Prostate gland (tissue), 2 donors: ENCODE data around the gene PLIN1. TPM values are rescaled to one million over a fixed set of nuclear protein-coding genes. Genes with fewer than 3 reads are reported as not detected.

Source experiments
- DNase-seq: peaks from one replicate; pipeline ENCODE4 v3.0.0-alpha.2; 2019; ENCODE audit warnings: low spot score
- H3K27ac ChIP-seq, 2 donors: fragments of 200-600 bp; sonication (generic); 2 replicates each; pipeline ENCODE4 v1.5.1; 2017 to 2019
- H3K27me3 ChIP-seq: fragments of 200-600 bp; sonication (generic); replicated peaks from 2 replicates; pipeline ENCODE4 v1.5.1; 2019; ENCODE audit not compliant: insufficient read depth
- H3K36me3 ChIP-seq, 2 donors: fragments of 200-600 bp; sonication (generic); 1 replicate in 1 of 2; 2 replicates in 1 of 2; pipeline versions ENCODE4 v1.5.1 to v1.8.1; 2017 to 2019
- H3K4me1 ChIP-seq: fragments of 200-600 bp; sonication (generic); replicated peaks from 2 replicates; pipeline ENCODE4 v1.5.1; 2019
- H3K4me3 ChIP-seq, 2 donors: fragments of 200-600 bp; sonication (generic); 2 replicates each; pipeline ENCODE4 v1.5.1; 2017 to 2019
- H3K9me3 ChIP-seq: fragments of 200-600 bp; sonication (generic); 2 replicates; pipeline ENCODE4 v1.5.1; 2017
- CTCF ChIP-seq, 4 experiments: fragments of 200-600 bp in 2 of 4; fragments of 450-650 bp in 2 of 4; sonication (generic) in 2 of 4; IDR thresholded peaks; 1 replicate in 3 of 4; 2 replicates in 1 of 4; pipeline ENCODE4 v1.5.1; 2016 to 2019; ENCODE audit warnings: antibody characterized with exemption in 4 of 4, mild to moderate bottlenecking in 2 of 4, moderate library complexity in 2 of 4
- POLR2A ChIP-seq: fragments of 450-650 bp; IDR thresholded peaks from one replicate; pipeline ENCODE4 v1.6.1; 2016; ENCODE audit warnings: antibody characterized with exemption, mild to moderate bottlenecking
- POLR2AphosphoS5 ChIP-seq: sonication (generic); formaldehyde crosslinking; IDR thresholded peaks from one replicate; pipeline ENCODE4 v1.6.1; 2017; ENCODE audit warnings: antibody characterized with exemption
- WGBS: methylation state at CpG from one replicate; pipeline ENCODE4 v1.1.5; 2018; 5-methylcytosine and 5-hydroxymethylcytosine counted together
- intact Hi-C: fragments of 100-400 bp; cut with DNase I; formaldehyde crosslinking; loops from one replicate; pipeline ENCODE4 v1.14.2; 2022
- total RNA-seq, 2 donors: library from RNA; depleted of rRNA; stranded (reverse); fragments of >200 nt; gene quantifications; one replicate each; pipeline ENCODE4 v1.1.0, GENCODE V29; 2016

The PLIN1 gene
- total RNA-seq, 2 donors from 2014 or later = 1.5 to 3.6 TPM

- intact Hi-C loops = no loop called here
Observed at GRCh38 chr15:89714775-89715174, 35.6 kb upstream of the PLIN1 start.

GRCh38 chr15:89707577-89707976, 28.4 kb upstream of the PLIN1 start:
- H3K27ac ChIP-seq = no peak overlapping the region
- WGBS = 36% methylated on average over 1 of the region's 1 CpG
- TF ChIP-seq POLR2A (no peak), CTCF (IDR thresholded peaks at IDR 0.05) (no peak), POLR2AphosphoS5 (no peak)
- H3K36me3 ChIP-seq = no peaks in the 10 kb centered on the region
- H3K4me1 ChIP-seq = no peaks in the 10 kb centered on the region
- intact Hi-C loops = no loop called here
- H3K9me3 ChIP-seq = no peaks in the 10 kb centered on the region
- no peak overlapping the region for H3K4me3 ChIP-seq
- H3K27me3 ChIP-seq = no peaks in the 10 kb centered on the region
- no peak for DNase-seq

More at GRCh38 chr15:89714775-89715174, 35.6 kb upstream of the PLIN1 start:
- TF ChIP-seq CTCF (IDR thresholded peaks at IDR 0.05) (no peak), POLR2AphosphoS5 (no peak), POLR2A (no peak)
- 85% methylated on average over 2 of the region's 2 CpGs for WGBS
- Histone ChIP-seq H3K4me3 (no peak overlapping the region), H3K9me3 (no peaks in the 10 kb centered on the region), H3K27me3 (no peaks in the 10 kb centered on the region), H3K4me1 (no peaks in the 10 kb centered on the region), H3K27ac (no peak overlapping the region), H3K36me3 (no peaks in the 10 kb centered on the region)
- no peak for DNase-seq

GRCh38 chr15:89704411-89704810, 25.2 kb upstream of the PLIN1 start:
- H3K9me3 ChIP-seq = no peaks in the 10 kb centered on the region
- no peaks in the 10 kb centered on the region for H3K27me3 ChIP-seq
- no peak for DNase-seq
- H3K4me3 ChIP-seq = no peak overlapping the region
- TF ChIP-seq POLR2A (no peak), POLR2AphosphoS5 (no peak), CTCF (IDR thresholded peaks at IDR 0.05) (no peak)
- no peaks in the 10 kb centered on the region for H3K4me1 ChIP-seq
- H3K36me3 ChIP-seq = no peaks in the 10 kb centered on the region
- intact Hi-C loops = no loop called here
- H3K27ac ChIP-seq = no peak overlapping the region

GRCh38 chr15:89695198-89695597, 16.0 kb upstream of the PLIN1 start:
- intact Hi-C loops = no loop called here
- Histone ChIP-seq H3K4me3 (no peak overlapping the region), H3K27me3 (no peaks in the 10 kb centered on the region), H3K27ac (no peak overlapping the region), H3K4me1 (no peaks in the 10 kb centered on the region), H3K36me3 (no peaks in the 10 kb centered on the region), H3K9me3 (no peaks in the 10 kb centered on the region)
- WGBS = 86% methylated on average over 1 of the region's 1 CpG
- no peak for DNase-seq
- TF ChIP-seq CTCF (IDR thresholded peaks at IDR 0.05) (no peak), POLR2A (no peak), POLR2AphosphoS5 (no peak)

GRCh38 chr15:89693696-89694095, 14.5 kb upstream of the PLIN1 start:
- no peak overlapping the region for H3K27ac ChIP-seq
- H3K4me1 ChIP-seq = no peaks in the 10 kb centered on the region
- H3K27me3 ChIP-seq = no peaks in the 10 kb centered on the region
- intact Hi-C loops = no loop called here
- H3K36me3 ChIP-seq = no peaks in the 10 kb centered on the region
- 81% methylated on average over 1 of the region's 1 CpG for WGBS
- no peak for DNase-seq
- no peak for TF ChIP-seq POLR2A
- TF ChIP-seq CTCF (IDR thresholded peaks at IDR 0.05) = no peak
- no peak for TF ChIP-seq POLR2AphosphoS5
- H3K9me3 ChIP-seq = no peaks in the 10 kb centered on the region
- no peak overlapping the region for H3K4me3 ChIP-seq
